ENCODE results near the gene FOXP1.

FOXP1 gene

DNA sequence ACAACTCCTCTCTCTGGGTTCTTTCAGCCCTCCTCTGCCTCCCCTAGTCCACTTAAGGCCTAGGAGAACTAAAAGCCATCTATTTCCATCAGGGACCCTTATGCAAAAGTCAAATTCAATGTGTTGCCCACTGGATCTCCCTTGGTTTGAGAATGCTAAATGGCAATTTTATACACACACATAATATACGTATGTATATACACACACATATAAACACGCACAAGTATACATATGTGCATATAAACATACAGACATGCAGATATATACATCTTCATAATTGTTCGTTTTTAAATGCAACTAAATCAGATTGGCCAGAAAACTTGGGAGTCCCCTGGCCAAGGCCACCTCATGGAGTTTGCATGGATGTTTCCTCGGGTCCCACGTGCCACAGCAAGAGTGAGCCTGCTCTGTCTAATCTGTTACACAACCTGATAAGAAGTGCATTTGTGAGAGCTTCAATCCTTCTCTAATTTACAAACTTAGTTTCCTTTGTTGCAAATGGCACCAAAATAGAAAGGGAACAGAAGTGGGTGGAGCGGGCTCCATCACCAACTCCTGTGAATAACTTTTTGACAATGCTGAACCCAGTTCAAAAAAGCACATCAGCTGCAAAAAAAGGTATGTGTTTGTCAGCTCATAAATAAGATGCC is 84.2 kb downstream of the FOXP1 start:
- Histone ChIP-seq H3K27ac (ENCODE audit: low read depth, low read length) (no peak overlapping the region), H3K9me2 (replicated peaks; ENCODE audit: control insufficient read depth, low read length) (no peaks in the 10 kb centered on the region), H4K20me1 (ENCODE audit: control insufficient read depth, insufficient read depth, low read depth, low read length) (no peaks in the 10 kb centered on the region), H3K4me1 (ENCODE audit: control insufficient read depth, low read length) (peaks cover 33% of the 10 kb centered on the region), H3K36me3 (ENCODE audit: control insufficient read depth, low read length) (peaks cover 14% of the 10 kb centered on the region), H3K9me3 (ENCODE audit: control insufficient read depth, insufficient read depth, low read length) (no peaks in the 10 kb centered on the region), H3K4me2 (ENCODE audit: low read length) (no peak overlapping the region), H3K4me3 (ENCODE audit: low read length) (no peak overlapping the region), H3F3A (ENCODE audit: control insufficient read depth, insufficient read depth) (no peaks in the 10 kb centered on the region), H3K27me3 (ENCODE audit: control insufficient read depth, low read length) (no peaks in the 10 kb centered on the region), H3K79me2 (ENCODE audit: control insufficient read depth, low read length) (peaks cover 98% of the 10 kb centered on the region)
- no peak for TF ChIP-seq EZH2phosphoT487 (IDR thresholded peaks at IDR 0.05; ENCODE audit: borderline replicate concordance, low read length)
- TF ChIP-seq, protein P1, sequence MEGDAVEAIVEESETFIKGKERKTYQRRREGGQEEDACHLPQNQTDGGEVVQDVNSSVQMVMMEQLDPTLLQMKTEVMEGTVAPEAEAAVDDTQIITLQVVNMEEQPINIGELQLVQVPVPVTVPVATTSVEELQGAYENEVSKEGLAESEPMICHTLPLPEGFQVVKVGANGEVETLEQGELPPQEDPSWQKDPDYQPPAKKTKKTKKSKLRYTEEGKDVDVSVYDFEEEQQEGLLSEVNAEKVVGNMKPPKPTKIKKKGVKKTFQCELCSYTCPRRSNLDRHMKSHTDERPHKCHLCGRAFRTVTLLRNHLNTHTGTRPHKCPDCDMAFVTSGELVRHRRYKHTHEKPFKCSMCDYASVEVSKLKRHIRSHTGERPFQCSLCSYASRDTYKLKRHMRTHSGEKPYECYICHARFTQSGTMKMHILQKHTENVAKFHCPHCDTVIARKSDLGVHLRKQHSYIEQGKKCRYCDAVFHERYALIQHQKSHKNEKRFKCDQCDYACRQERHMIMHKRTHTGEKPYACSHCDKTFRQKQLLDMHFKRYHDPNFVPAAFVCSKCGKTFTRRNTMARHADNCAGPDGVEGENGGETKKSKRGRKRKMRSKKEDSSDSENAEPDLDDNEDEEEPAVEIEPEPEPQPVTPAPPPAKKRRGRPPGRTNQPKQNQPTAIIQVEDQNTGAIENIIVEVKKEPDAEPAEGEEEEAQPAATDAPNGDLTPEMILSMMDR (IDR thresholded peaks at IDR 0.05; ENCODE audit: low read depth, low read length, poor library complexity, severe bottlenecking) = no peak

DNA sequence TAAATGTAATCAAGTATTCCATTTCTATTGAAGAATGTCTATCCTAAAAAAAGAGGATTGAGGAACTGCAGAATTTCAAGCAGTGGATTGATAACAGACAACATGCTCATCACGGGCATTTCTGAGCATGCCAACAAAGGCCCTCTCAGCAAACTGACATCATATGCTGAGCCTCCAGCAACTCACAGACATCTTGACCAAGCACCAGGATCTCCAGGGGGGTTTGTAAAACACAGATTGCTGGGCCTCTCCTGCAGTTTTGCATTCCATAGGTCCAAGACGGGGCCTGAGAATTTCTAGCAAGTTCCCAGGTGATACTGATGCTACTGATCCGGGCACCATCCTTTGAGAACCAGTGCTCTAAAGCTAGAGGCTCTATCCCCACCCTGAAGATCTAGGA is 85.0 kb downstream of the FOXP1 start:
- H3K4me2 ChIP-seq (ENCODE audit: low read length) = no peak overlapping the region

DNA sequence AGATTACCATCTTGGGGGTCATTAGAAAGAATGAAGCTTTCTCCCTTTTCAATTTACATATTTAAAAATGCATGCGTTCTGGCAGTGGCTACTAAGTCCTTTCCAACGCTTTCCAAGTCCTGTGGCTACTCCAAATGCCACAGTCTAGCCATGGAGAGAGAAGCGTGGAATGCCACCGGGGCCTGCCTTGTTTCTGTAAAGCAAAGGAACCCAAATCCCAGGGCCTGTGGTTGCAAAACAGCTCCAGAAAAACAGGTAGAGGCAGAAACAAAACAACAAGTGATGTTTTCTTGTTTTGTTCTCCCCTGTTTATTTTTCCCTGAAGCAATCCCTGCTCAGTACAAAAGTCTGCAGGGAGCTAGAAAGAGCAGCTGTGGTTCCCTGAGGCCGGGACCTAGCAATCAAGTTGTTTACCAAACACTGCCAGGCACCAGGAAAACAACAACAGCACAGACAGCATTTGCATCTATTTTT is 85.5 kb downstream of the FOXP1 start:
- Histone ChIP-seq H3K79me2 (ENCODE audit: control insufficient read depth, low read length) (peaks cover 94% of the 10 kb centered on the region), H4K20me1 (ENCODE audit: control insufficient read depth, insufficient read depth, low read depth, low read length) (no peaks in the 10 kb centered on the region), H3K36me3 (ENCODE audit: control insufficient read depth, low read length) (peaks cover 24% of the 10 kb centered on the region), H3K27ac (ENCODE audit: low read depth, low read length) (no peak overlapping the region), H3F3A (ENCODE audit: control insufficient read depth, insufficient read depth) (no peaks in the 10 kb centered on the region), H3K9me2 (replicated peaks; ENCODE audit: control insufficient read depth, low read length) (no peaks in the 10 kb centered on the region), H3K9me3 (ENCODE audit: control insufficient read depth, insufficient read depth, low read length) (no peaks in the 10 kb centered on the region), H3K4me1 (ENCODE audit: control insufficient read depth, low read length) (peaks cover 28% of the 10 kb centered on the region), H3K27me3 (ENCODE audit: control insufficient read depth, low read length) (no peaks in the 10 kb centered on the region), H3K4me3 (ENCODE audit: low read length) (no peak overlapping the region), H3K4me2 (ENCODE audit: low read length) (no peak overlapping the region)
- no peak for TF ChIP-seq EZH2phosphoT487 (IDR thresholded peaks at IDR 0.05; ENCODE audit: borderline replicate concordance, low read length)
- TF ChIP-seq, protein P1 (IDR thresholded peaks at IDR 0.05; ENCODE audit: low read depth, low read length, poor library complexity, severe bottlenecking) = no peak

More for the DNA sequence above, 85.0 kb downstream of the FOXP1 start:
- Histone ChIP-seq H4K20me1 (ENCODE audit: control insufficient read depth, insufficient read depth, low read depth, low read length) (no peaks in the 10 kb centered on the region), H3K27me3 (ENCODE audit: control insufficient read depth, low read length) (no peaks in the 10 kb centered on the region), H3K36me3 (ENCODE audit: control insufficient read depth, low read length) (peaks cover 19% of the 10 kb centered on the region), H3K9me3 (ENCODE audit: control insufficient read depth, insufficient read depth, low read length) (no peaks in the 10 kb centered on the region), H3K4me3 (ENCODE audit: low read length) (no peak overlapping the region), H3K4me1 (ENCODE audit: control insufficient read depth, low read length) (peaks cover 33% of the 10 kb centered on the region), H3F3A (ENCODE audit: control insufficient read depth, insufficient read depth) (no peaks in the 10 kb centered on the region), H3K9me2 (replicated peaks; ENCODE audit: control insufficient read depth, low read length) (no peaks in the 10 kb centered on the region), H3K79me2 (ENCODE audit: control insufficient read depth, low read length) (peaks cover 94% of the 10 kb centered on the region), H3K27ac (ENCODE audit: low read depth, low read length) (no peak overlapping the region)
- no peak for TF ChIP-seq EZH2phosphoT487 (IDR thresholded peaks at IDR 0.05; ENCODE audit: borderline replicate concordance, low read length)
- TF ChIP-seq, protein P1 (IDR thresholded peaks at IDR 0.05; ENCODE audit: low read depth, low read length, poor library complexity, severe bottlenecking) = no peak
